GM12864 (cell line): ENCODE results near the gene LDLRAD4.

ENCODE experiments used
- DNase-seq: peaks from one replicate; pipeline ENCODE4 v3.0.0-alpha.2; 2011; ENCODE audit warnings: low read depth
- H3K4me3 ChIP-seq: 2 replicates; pipeline ENCODE4 v1.5.1; 2011; ENCODE audit warnings: mild to moderate bottlenecking, low read depth, low read length, control low read depth
- TF ChIP-seq, protein P1 (sequence below): IDR thresholded peaks from 2 replicates; pipeline ENCODE4 v1.5.1; 2011; ENCODE audit warnings: low read depth, mild to moderate bottlenecking, moderate library complexity, low read length, control low read depth, inconsistent platforms; ENCODE audit errors: missing control alignments

The LDLRAD4 gene

DNA sequence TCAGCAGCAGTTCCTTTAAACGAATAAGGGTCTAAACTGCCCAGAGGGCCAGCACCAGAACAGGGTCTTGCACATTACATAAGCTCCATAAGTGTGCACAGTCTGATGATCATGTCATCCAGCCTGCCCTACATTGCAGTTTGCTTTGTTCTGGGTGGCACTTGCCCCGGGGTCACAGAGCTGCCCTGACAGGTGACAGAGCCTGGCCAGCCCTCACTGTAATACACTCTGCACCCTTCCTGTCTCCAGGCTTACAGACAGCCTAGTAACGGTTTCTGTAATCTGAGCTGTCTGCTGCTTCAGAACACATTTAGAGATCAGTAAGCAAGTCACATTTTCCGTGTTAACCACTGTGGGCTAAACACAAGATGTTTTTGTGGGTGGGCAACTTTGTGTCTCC is 294.5 kb downstream of the LDLRAD4 start:
- H3K4me3 ChIP-seq: no peak overlapping the region
- TF ChIP-seq, protein P1, sequence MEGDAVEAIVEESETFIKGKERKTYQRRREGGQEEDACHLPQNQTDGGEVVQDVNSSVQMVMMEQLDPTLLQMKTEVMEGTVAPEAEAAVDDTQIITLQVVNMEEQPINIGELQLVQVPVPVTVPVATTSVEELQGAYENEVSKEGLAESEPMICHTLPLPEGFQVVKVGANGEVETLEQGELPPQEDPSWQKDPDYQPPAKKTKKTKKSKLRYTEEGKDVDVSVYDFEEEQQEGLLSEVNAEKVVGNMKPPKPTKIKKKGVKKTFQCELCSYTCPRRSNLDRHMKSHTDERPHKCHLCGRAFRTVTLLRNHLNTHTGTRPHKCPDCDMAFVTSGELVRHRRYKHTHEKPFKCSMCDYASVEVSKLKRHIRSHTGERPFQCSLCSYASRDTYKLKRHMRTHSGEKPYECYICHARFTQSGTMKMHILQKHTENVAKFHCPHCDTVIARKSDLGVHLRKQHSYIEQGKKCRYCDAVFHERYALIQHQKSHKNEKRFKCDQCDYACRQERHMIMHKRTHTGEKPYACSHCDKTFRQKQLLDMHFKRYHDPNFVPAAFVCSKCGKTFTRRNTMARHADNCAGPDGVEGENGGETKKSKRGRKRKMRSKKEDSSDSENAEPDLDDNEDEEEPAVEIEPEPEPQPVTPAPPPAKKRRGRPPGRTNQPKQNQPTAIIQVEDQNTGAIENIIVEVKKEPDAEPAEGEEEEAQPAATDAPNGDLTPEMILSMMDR: no peak
- DNase-seq: no peak

DNA sequence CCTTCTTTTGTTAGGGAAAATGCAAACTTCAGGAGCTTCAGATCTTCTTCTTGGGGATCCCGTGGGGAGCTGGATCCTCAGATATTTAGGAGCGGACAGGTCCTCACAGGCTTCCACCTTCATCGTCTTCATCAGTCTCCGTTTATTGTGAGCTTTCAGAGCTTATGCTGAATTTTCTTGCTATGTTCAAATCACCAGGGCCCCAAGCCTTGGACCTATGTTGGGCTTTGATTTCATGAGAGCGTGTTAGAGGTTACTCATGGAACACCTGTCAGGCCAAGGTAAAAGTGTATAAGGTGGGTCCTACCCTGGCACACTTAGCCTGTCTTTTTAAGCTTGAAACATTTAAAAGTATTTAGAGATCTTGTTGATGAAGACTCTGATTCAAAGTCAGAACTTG is 294.9 kb downstream of the LDLRAD4 start:
- no peak for DNase-seq
- H3K4me3 ChIP-seq: no peak overlapping the region
- TF ChIP-seq, protein P1: no peak

DNA sequence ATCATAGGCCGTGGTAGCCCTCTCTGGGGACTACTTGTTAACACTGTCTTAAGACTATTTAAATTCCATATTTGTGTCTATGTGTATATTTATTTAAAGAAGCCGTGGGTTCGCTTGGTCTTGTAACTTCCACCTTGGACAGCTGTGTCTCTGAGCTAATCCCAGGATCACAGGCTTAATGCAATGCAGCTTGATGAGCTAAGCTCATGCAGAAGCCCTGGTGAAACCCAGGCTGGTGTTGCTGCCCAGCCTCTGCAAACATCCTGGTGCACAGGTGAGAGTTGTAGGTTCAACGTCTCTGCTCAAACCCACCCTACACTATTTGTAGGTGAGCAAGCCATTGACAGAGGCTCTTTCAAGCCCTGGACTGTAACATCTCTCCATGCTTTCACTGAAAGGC is 296.0 kb downstream of the LDLRAD4 start:
- TF ChIP-seq, protein P1: no peak
- DNase-seq: no peak
- no peak overlapping the region for H3K4me3 ChIP-seq

DNA sequence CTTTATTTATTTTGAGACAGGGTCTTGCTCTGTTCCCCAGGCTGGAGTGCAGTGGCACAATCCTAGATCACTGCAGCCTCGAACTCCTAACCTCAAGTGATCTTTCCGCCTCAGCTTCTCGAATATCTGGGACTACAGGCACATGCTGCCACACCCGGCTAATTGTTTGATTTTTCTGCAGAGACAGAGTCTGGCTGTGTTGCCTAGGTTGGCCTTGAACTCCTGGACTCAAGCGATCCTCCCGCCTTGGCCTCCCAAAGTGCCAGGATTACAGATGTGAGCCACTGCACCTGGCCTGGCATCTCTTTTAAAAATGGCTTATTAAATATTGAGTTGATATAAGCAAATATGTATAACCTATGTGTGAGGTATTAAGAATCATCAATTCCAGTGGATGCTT is 298.3 kb downstream of the LDLRAD4 start:
- DNase-seq: no peak
- H3K4me3 ChIP-seq: no peak overlapping the region
- TF ChIP-seq, protein P1: no peak

DNA sequence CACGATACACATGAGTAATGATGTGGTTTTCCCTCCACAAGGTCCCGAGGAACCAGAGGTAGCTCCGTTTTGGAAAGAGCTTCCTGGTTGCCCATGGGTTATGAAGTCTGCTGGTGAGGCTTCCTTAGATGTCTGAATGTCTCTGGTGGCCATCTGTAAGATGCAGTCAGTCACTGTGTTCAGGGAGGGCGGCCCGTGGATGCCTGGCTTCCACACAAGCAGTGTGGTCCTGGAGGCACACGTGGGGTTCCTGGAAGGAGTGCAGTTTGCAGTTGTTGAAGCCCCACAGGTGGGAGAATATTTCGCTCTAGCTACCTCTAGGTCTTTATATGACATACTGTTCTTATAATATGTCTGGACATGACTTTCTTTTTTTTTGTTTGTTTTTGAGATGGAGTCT is 298.8 kb downstream of the LDLRAD4 start:
- DNase-seq: no peak
- no peak overlapping the region for H3K4me3 ChIP-seq
- TF ChIP-seq, protein P1: no peak

DNA sequence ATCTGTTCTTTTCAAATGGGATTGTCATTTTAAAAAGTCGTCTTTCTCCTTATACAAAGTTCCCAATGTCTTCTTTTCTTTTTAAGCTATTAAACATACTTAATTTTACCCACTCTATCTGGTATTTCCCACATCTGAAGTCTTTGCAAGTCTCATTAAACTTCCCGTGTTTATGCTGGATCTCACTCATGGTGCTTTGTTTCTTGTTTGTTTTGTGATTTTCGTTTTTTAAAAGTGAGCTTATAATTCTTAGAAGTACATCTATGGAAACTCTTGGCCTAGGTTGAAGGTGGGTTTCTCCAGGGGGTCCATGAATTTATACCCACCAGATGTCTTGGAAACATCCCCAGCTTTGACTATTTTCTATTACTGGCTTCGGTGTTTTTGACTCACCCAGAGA is 299.8 kb downstream of the LDLRAD4 start:
- TF ChIP-seq, protein P1: no peak
- no peak overlapping the region for H3K4me3 ChIP-seq
- no peak for DNase-seq

DNA sequence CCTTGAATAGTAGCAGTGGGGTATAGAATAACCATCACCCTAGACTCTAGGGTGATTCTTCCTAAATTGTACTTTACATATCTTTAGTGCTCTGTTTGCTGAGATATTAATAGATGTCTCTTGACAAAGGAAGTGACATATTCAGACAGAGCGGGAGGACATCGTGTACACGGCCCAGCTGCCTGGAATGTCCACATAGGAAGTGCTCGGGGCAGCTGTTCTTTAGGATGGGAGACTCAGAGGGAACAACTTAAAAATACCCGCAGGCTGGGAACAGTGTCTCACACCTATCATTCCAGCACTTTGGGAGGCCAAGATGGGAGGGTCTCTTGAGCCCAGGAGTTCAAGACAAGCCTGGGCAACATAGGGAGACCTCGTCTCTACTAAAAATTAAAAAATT is 301.7 kb downstream of the LDLRAD4 start:
- TF ChIP-seq, protein P1: no peak
- H3K4me3 ChIP-seq: no peak overlapping the region
- no peak for DNase-seq
